NCI-H524 (cell line): ENCODE results near the gene SH3BP4.

Source experiments
- DNase-seq, 2 experiments: peaks; one replicate each; lab custom pipeline; 2025; lab: John Stamatoyannopoulos, UW

SH3BP4 gene

DNA sequence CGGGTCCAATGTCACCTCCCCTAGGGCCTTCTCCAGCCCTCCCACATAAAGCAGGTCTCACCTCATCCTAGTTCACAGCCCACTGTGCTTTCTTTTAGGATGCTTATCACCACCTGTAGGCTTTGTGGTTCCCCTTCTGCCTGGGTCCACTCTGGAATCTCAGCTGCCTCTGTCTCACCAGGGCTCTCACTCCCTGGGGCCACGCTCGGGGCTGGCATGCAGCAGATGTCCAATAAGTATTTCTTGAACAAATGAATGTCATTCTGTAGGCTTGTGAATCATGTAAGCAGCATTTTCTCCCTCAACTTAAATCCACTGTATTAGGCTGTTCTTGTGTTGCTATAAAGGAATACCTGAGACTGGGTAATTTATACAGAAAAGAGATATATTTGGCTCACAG is 4.3 kb upstream of the SH3BP4 start:
- DNase-seq: no peak

DNA sequence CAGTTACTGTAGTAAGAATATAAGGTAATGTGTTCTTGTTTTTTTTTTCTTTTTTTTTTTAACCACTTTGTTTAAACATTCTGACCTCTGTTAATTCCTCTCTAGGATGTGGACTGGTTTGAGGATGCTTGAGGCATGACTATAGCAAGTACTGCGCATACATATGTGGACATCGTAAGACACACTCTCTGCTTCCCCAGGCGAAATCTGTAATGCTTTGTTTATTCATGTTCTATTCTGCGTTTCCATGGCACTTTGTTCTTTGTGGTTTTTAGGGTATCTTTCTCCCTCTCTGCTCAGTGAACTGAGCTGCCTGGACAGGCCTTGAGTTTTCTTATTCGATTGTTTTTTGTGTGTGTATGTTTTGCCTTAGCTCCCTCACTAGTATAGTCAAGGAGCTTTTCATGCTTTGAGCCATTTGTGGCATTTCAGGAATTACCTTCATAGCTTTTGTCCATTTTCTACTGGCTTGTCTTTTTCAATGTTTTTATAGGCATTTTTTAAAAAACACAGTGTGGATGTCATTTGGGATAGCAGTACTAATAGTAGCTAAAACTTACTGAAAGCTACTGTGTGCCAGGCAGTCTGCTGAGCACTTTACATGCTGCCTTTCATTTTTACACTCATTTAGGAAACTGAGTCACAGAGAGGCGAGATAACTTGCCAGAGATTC is 1.9 kb upstream of the SH3BP4 start:
- no peak for DNase-seq

DNA sequence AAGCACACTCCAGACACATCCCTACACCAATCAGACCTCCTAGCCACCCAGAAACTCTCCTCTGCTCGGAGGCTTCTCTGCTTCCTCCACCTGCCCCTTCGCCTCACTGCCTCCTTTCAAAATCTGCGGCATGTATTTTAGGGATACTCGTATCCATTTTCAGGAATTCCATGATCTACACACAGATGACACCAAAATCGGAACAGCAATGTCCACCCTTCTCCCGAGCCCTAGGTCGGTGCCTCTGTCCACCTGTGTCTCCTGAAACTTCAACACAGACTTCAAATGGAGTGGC is 1.4 kb upstream of the SH3BP4 start:
- no peak for DNase-seq

DNA sequence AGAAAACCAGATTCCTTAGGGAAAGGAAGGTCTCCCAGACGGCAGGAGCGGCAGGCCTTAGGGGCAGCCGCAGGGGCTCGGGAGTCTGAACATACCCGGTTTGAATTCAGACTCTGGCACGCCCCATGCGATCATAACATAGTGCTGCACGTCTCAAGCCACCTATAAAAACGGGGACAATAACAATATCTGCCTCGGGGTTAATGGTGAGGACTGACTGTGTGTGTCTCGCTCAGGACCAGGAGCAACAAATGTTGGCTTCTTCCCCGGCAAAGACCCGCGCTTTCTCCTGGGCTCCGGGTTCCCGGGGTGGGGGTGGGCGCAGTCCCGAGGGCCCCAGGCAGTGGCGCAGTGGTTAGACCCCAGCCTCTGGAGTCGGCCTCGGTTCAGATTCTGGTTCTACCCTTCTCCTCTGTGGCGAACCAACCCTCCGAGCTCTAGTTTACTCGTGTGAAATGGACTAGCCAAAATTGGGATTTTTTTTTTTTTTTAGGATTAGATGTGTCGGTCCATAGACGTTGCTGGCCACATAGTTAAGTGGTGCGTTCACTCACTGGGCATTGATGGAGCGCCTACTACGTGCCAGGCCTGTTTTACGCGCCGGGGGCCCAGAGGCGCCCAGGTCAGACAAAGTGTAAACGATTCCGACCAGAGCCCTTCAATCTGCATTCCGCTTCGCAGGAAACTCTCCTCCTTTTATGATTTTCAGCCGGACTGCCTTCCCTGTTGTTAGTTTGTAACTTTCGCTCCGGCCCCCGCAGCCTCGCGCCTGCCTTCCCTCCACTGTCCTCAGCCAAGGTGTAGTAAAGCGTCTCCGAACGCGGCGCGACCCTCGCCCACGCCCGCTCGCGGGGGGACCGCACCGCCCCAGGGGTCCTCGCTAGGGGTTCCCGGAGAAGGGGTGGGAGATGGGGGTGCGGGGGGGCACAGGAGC is 820 bp upstream of the SH3BP4 start:
- no peak for DNase-seq

DNA sequence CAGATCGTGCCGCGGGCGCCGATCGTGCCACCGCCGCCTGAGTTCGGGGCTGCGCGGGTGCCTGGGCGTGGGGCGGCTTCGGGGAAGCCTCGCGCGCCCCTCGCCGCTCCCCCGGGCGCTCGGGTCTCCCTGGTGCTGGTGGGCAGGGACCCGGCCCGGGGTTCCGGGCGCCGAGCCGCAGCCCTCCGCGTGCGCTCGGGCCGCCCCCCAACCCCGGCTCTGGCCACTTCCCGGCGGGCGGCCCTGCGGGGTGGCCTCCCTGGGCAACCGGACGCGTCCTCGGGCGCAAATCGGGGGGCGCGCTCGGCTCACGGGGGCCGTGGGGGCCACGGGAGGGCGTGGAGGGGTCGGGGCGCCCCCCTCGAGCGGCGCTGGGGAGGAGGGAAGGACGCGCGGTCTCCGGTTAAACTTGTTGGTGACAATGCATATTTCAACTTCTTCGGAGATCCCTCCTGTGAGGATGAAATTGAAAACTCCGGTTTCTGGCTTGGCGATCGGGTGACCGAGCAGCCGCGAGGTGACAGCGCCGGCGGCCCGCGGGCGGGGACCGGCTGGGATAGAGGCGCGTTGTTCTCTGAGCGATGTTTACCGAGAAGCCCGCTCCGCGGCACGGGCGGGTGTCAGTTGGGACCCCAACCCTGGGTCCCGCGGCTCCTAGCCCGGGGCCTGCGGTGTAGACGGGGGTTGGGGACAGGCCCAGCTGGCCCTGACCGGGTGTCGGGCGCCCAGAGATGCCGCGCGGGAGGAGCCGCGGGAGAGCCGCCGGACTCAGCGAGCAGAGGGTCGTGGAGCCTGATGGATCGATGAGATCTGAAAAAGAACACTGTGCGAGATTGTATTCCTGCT is 676 bp downstream of the SH3BP4 start:
- peak; percentile 4 to 24 for DNase-seq

DNA sequence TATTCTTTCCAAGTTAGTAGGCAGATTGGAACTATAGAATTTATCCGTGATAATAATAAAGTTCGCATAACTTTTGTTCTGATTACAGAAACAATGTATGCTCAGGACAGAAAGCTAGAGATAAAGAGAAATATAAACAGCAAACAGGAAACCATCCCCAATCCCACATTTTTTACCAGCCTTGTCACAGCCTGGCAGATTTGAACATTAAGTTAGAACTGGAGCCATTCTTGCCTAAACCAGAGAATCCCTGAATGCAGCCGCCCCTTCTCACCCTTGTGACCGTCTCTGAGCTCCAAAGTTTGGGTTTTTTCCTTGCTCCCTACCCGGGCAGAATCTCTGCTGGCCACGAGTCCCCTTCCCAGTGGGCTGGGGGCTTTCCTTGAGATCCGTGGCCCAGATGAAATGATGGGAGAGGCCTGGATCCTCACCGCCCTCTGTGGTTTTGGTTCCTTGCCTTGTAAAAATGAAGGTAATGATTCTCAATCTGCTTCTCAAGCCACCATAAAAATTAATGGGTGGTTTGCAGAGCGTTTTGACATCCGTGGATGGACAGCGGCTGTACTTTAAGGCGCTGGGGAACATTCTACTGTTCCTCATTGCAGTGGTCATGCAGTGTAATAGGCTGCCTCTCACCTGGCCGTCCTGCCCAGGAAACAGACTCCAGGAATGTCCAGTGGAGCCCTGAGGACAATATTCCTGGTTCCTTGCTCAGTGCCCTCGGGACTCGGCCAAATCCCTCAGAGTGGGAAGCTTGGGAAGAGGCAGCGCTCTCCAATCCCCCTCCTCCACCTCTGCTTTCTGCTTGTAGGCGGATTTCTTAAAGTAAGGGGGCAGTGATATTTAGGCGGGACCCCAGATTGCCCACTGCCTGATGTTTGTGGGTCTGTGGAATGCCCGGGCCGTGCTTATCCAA is 1.6 kb downstream of the SH3BP4 start:
- no peak for DNase-seq

DNA sequence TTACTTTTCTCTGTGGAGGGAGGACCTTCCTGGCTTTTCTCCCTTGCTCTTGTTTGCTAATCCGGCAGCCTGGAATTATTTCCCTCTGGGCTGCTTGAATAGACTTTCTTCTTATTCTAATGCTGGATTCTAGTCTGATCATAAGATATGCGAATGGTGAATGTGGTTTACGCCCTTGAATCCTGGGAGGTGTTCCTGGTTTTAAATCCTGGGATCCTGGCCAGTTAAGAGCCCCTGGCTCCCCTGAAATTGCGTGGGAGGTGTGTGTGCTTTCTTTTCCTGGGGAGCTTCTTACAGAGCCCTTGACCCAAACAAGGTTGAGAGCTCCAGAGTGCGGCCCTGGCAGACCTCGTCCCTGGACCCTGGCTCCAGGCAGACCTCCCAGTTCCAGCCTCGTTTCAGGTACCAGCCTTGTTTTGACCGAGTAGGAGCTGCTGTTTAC is 2.8 kb downstream of the SH3BP4 start:
- no peak for DNase-seq

DNA sequence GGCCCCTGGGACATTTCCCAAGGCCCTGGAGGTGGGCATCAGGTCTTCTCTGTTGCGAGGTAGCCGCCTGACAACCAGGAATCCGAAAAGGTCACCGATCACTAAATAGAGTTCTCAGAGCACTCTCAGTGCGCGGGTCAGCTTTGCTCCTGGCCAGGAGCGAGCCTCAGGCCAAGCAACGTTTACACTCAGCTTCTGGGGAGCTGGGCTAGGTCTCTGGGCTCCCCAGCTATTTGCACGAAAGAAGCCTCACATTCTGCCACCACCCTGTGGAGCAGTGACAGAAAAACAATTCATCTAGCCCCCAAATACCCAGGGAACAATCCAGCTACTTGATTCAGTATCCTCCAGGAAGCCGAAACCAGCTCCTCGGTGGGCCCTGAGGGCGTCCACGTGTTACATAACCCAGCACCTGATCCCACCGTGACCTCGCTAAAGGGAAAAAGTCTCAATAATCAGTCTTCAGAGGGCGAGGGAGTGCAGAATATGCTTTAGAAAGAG is 3.3 kb downstream of the SH3BP4 start:
- no peak for DNase-seq

DNA sequence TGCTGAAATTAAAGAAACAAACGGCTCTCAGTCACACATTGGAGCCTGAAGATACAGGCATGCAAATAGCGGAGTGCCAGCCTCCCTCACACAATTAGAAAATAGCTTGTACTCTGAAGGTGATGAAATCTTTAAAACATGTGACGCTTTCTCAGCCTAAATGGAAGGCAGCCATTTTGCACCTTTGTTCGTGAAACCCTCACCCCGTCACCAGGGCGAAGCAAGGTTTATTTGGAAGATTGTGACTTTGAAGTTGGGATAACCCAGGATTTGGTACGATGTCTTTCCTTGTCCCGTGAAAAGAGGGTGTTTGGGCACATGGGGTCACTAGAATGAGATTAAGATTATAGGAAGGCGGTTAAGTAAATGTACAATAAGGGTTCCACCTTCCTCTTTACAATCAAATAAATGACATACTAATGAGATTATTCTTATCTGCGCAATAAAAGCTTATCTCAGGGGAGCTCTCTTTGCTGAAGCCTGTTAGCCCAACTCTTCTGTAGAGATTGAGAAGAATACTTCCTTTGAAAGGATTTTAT is 4.2 kb downstream of the SH3BP4 start:
- DNase-seq: no peak

DNA sequence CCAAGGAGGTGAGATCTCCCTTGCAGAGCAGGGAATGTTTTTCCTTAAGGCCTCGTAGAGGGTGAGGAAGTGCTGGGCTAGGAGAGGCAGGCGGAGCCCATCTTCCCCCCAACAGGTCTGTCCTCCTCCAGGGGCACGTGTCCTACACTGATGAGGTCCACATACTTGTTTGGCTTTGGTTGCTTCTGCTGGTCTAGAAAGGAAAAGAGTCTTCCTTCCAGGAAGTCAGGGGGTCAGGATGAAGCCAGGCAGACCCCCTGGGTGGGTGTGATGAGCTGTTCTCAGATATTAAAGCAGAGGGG is 6.0 kb downstream of the SH3BP4 start:
- DNase-seq: no peak

DNA sequence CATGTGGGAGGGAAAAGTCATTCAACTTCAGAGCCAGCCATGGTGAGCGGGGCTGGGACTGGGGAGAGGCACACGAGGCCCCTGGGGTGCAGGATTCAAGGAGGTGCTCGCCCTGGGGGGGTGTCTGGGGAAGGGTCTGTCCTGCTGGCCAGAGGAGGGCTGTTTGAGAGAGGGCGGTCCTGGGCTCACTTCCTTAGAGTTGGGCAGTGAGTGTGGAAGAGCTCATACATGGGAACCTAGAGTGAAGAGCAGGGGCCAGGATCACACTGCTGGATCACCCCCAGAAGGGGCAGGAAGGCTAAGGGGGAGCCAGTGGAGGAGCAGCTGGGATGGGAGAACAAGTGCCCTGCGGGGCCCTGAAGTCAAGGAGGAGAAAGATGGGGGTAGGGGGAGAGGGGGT is 6.5 kb downstream of the SH3BP4 start:
- no peak for DNase-seq

DNA sequence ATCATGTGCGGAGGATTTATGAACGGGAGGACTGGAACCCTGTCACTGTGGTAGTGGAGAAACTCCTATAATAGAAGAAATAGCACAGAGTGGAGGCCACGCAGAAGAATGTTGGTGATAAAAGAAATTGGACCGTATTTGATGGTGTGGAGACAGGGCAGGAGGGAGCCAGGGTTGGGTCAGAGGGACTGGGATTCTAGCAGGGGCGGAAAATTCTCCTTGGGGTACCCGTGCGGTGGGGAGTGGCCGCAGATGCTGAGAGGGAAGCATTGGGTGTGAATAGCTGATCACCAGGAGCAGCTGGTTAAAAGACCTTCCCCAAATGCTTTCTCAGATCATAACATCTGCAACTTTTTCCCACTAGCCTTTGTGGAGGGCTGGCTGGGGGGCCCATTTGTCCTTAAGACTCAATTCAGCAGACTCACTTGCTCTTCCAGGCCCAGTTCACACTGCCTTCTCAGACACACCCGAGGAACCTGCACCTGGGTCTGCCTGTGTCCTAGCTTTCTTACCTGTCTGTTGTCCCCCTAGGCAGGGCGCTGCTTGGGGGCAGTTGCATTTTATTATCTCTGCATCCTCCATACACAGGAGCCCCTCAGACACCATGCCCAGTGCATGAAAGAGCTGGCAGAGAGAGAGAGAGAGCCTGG is 7.1 kb downstream of the SH3BP4 start:
- no peak for DNase-seq

DNA sequence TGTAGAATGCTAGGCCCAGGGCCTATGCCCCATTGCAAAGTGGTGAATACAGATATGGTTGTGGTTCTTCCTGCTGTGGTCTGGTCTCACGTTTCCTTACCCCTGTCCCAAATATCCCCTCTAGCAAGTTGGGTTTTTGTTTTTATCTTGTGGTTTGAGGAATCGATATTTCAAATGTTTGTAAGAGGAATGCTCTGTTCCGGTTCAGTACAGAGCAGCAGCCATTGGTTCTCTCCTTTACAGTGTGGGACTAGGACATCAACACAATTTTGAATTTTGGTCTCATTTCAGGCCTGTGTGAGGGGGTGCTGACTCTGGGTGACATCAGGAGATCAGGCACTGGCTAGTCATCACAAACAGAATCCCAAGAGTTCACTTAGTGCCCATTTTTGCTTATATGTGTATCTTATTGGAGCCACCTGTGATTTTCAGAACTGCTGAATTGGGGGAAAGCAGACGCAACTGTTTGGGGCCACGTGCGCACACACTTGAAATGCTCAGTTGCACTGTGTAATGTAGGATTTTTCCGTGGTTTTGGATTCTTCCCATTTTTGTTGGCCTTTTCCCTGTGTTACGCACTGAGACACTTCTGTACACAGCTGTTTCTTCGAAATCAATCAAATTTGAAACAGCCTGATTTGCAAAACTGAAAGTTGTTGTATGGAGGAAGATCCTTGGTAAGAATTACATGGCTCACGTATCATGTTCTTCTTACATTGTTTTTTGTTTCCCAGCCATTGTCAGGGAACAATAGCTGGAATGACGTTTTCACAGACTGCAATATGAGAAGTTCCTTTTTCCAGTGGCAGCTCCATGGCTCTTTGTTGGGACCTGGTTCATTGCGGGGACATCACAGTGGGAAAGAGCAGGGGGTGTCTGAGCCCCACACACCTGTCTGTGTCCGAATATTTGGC is 8.6 kb downstream of the SH3BP4 start:
- no peak for DNase-seq

DNA sequence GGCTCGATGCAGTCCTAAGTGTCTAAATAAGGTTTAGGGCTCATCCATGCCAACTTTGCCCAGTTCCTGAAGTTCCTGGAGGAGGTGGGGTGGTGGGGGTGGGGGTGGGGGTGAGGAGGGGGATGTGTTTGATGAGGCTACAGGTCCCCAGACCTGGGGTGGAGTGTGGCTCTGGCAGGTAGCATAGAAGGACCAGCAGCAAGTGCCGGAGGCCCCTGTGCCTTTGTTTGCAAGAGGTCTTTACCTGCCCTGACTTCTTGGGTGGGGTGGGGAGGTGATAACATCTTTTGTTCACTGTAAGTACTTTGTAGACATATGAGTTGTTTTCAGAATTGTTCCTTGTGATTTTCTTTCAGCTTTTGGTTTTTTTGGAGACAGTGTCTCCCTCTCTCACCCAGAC is 10.0 kb downstream of the SH3BP4 start:
- no peak for DNase-seq

DNA sequence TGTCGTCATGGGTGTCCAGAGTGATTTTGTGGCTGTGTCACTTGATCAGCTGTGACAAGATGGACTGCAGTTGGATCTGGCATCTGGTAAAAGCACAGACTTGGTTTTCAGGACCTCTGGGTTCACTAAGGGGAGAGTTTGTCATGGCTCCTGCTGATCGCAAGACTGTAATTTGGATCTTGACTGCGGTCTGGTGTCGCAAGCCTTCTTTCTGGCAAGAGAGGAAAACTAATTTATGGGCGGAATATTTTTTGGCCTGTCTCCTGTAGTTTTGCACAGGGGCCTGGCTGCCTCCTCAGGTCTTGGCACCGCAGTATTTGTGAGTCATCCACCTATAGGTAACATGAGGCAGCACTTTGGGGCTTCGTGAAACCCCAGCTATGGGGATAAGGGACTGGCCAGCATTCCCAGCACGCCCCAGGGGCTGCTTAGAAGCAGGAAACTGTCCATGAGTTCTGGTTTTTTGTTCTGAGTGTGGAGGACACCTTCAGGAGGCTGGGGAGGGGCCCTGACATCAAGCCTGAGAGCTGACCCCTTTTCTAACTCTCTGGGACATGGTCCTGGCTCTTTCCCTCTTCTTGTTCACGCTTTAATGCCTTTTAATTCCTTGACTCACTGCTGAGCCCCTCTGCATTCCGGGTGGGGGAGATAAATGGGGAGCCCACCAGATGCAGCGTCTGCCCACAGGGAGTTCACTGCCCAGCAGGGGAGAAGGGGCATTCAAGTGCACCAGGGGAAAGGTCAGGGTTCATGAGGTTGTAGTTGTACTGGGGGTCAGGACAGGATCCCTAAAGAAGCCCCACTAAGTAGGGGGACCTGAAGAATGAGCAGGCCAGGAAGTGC is 12.2 kb downstream of the SH3BP4 start:
- no peak for DNase-seq

DNA sequence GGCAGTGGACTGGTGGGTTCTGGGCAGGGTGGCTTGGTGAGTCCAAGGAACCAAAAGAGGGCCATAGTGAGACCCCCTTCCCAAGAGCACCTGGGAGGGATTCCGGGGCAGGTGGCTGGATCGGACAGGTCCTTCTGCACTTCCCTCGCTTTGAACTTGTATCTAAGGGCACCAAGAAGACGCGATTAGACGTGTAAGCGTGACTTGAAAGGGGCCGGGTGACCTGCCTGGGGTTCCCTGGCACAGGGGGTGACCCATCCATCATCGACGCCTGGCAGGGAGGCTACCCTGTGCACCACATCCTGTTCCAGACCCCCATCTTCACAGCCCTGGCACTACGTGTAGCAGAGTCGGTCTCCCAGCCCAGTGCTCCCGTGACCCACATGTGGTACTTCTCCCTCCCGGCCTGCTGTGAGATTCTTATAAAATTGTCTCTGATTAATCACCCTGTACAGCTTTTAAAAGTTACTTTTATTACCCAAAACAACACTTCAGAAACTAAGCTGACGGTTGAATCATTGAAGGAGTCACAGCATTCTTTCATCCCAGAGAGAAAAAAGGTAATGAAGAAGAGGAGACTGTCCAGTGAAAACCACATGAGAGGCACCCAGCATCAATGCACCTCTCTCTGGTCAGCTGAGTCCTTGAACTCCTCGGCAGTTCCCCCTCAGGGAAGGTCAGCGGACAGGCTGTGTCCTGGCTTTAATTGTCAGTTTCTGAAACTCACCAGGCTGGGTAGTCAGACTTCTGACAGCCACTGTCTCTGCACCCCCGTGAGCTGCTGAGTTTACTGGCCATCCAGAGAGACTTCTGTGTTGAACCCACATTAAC is 13.0 kb downstream of the SH3BP4 start:
- DNase-seq: no peak

DNA sequence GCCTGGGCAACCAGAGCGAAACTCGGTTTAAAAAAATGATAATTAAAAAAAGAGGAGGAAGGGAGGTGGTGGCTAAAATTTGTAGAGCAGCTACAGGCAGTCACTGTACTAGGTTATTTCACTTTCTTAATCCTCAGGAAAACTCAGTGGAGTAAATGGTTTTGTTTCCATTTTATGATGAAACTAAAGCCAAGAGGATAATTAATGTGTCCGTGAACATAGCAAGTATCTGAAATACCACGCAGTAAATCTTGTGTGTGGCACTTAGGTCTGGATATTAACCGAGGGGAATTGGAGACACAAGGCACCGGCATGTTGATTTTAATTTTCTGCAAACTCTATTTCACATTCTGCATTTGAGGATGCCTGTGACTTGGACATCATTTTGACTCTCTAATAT is 14.5 kb downstream of the SH3BP4 start:
- DNase-seq: no peak
